A673 (cell line): Measurements from ENCODE around the gene INPP5B.

Experiments
- CTCF ChIP-seq: fragments of 300-800, 200-600 bp; sonication (generic); conservative IDR thresholded peaks from 2 replicates; pipeline ENCODE4 v1.5.1; 2017; ENCODE audit warnings: low read depth, mild to moderate bottlenecking, antibody characterized with exemption, low read length, moderate library complexity, mixed read lengths
- EZH2 ChIP-seq: fragments of 200-600 bp; sonication (generic); IDR thresholded peaks from 2 replicates; pipeline ENCODE4 v1.6.1; 2017; ENCODE audit warnings: borderline replicate concordance, low read depth, mild to moderate bottlenecking, mixed read lengths, antibody characterized with exemption, low read length; ENCODE audit not compliant: poor library complexity, severe bottlenecking

GRCh38 chr1:37944086-37944763 is 2.6 kb downstream of the INPP5B start:
- TF ChIP-seq CTCF (no peak), EZH2 (no peak)
